ENCODE measurements around the gene KRT81.
"Not testable (repeated sequence)": the region's sequence is repeated elsewhere in the genome, so short reads cannot be mapped to it uniquely, and the experiment has no call there.

KRT81 gene

DNA sequence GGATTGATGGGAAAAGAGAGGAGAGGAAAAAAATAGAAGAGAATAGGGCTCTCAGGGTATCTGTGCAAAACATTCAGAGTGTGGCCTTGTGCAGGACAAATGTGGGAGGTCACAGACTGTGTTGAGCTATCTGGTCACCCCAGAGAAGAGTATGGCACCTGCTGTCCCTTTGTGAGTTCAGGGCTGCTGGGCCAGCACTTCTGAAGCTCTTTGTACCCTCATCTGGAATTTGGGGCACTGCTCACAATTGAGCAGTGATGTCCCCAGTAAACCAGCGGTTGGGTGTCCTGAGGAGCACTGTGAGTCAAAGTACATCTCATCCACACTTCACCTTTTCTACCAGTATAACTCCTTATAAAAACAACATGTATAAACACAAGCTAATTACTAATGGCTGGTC lies 2.6 kb upstream of the KRT81 start:
- Mint-ChIP-seq H3K27ac (no peak overlapping the region), H3K36me3 (no peaks in the 10 kb centered on the region), H3K27me3 (peaks cover 28% of the 10 kb centered on the region), H3K4me3 (no peak overlapping the region), H3K4me1 (no peaks in the 10 kb centered on the region), H3K9me3 (no peaks in the 10 kb centered on the region)
- ATAC-seq, result no peak

DNA sequence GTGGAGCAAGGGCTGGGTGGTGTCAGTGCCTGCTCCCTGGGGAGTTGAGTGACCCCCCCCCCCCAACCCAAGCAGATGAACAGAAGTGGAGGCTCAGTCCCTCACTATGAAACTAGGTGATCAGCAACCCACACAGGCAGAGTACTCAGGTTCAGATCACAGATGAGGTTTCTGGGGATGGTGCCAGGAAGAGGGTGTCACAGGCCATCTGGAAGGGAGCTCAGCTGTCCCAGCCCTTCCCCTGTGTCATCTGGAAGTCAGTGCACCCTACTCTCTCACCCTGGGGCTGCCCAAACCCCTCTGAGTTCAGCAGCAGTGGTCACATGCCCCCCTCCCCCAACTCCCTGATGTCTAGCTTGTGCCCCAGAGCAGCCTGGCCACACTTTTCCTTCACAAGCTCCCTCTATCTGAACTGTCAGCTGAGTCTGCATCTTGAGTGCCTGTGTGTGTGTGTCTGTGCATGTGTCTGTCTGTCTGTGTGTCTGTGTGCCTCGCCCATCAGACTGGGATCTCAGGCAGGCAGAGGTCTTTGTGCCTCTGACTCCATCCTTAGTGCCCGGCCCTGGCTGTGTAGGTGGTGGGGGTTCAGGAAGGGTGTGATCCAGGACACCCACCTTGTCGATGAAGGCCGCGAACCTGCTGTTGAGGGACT lies 725 bp downstream of the KRT81 start:
- H3K4me1 Mint-ChIP-seq, result peaks cover 11% of the 10 kb centered on the region
- H3K36me3 Mint-ChIP-seq, H3K27ac Mint-ChIP-seq, H3K4me3 Mint-ChIP-seq, ATAC-seq, H3K9me3 Mint-ChIP-seq: not testable (repeated sequence)
- H3K27me3 Mint-ChIP-seq, result peaks cover 28% of the 10 kb centered on the region

DNA sequence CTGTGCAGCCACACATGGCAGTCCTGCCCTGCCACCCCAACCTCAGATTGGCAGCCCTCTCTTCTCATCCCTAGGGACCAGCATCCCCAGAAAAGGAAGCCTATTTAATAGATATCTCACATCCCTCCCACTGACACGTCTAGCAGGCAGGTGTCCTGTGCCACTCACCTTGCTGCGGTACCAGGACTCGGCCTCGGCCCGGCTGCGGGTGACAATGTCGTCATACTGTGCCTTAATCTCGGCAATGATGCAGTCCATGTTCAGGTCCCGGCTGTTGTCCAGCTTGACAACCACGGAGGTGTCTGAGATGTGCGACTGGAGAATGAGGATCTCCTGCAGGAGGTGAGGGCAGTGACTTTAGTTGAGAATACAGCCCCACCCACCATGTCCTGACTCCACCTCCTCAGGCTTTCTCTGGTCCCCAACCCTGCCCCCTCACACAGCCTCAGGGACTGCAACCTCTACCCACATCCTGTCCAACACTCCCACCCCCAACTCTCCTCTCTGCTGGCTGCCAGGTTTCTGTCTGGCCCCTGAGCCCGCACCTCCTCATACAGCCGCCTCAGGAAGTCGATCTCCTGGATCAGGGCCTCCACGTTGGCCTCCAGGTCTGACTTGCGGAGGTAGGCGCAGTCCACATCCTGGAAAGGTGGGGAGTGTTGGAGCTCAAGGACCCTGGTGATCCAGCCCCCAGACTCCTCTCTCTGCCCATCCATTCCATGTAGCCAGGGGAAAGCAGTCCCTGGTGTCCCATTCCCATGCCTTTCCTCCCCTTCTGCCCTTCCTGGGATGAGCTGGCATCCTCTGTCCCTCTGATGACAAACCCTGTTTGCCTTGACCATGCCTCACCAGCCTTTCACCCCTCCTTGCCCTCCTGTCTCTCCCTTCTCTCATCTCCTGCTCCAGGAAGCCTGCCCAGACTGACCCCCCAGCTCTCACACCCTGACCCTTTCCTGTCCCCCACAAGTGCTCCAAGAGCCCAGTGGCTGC lies 3.2 kb downstream of the KRT81 start:
- not testable (repeated sequence) for H3K4me3 Mint-ChIP-seq, H3K36me3 Mint-ChIP-seq, H3K9me3 Mint-ChIP-seq
- H3K27me3 Mint-ChIP-seq, result peaks cover 18% of the 10 kb centered on the region
- ATAC-seq, result peak; percentile 56
- peak overlapping the region; percentile 12 for H3K27ac Mint-ChIP-seq
- H3K4me1 Mint-ChIP-seq, result peaks cover 11% of the 10 kb centered on the region

DNA sequence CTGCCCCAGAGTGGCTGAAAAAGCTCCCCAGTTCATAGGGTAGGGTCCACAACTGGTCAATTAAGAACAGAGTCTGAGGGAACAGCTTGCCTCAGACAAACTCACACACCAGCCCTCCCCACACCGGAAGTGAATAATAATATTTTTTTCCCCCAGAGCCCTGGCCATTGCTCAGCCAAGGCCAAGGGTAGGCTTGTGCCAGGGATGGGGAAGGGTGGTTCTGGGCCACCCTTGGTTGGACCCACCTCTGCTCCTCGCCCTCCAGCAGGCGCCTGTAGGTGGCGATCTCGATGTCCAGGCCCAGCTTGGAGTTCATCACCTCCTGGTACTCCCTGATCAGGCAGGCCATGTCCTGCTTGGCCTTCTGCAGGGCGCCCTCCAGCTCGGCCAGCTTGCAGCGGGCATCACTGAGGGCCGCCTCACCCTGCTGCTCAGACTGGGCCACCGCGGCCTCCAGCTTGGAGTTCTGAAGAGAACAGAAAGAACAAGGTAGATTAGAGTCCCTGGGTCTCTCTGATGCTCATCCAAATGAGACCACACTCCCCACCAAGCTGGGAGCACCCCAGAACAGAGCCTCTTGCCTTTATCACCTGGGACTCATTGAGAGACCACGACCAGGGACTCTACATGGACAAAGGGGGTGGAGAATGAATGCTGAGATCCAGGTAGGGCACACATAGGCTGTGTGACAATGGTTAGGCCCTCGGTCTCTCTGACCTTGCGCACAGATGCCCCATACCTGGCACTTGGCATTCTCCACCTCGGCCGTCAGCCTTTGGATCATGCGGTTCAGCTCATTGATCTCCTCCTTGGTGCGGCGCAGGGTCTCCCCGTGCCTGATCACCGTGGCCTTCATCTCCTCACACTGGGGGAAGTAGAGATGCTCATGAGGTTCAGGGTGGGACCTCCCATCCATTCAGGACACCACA lies 4.2 kb downstream of the KRT81 start:
- not testable (repeated sequence) for ATAC-seq, H3K27ac Mint-ChIP-seq, H3K36me3 Mint-ChIP-seq, H3K4me3 Mint-ChIP-seq, H3K9me3 Mint-ChIP-seq
- Mint-ChIP-seq H3K4me1 (peaks cover 11% of the 10 kb centered on the region), H3K27me3 (peaks cover 14% of the 10 kb centered on the region)

DNA sequence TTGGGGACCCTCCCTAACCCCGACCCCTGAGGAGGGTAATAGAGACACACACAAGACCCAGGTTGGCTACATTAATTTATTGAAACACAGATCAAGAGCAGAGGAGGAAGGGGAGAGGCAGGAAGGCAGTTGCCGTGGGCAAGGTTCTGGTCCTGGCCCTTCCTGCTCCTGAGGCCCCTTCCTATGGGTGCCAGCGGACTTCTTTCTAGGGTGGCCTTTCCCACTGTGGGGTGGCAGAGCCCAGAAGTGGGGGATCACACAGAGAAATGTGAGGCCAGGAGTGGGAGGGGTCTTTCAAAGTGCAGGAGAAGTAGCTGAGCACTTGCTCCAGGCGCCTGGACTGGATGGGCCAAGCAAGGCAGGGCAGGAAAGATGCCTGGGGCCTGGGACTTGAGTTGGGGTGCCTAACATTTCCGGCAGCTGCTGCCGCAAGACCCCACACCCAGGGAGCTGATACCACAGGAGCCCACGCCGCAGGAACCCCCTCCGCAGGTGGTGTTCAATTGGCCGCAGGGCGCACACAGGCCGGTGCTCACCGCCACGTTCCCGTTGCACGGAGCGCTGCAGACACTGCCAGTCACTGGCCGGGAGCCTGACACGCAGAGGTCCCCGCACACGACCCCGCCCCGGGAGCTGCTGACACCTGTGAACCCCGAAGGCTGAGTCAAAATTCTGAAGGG lies 5.3 kb downstream of the KRT81 start:
- no peaks in the 10 kb centered on the region for H3K36me3 Mint-ChIP-seq
- peaks cover 11% of the 10 kb centered on the region for H3K4me1 Mint-ChIP-seq
- no peaks in the 10 kb centered on the region for H3K9me3 Mint-ChIP-seq
- no peak overlapping the region for H3K27ac Mint-ChIP-seq
- peaks cover 14% of the 10 kb centered on the region for H3K27me3 Mint-ChIP-seq
- ATAC-seq, result no peak
- H3K4me3 Mint-ChIP-seq, result no peak overlapping the region

DNA sequence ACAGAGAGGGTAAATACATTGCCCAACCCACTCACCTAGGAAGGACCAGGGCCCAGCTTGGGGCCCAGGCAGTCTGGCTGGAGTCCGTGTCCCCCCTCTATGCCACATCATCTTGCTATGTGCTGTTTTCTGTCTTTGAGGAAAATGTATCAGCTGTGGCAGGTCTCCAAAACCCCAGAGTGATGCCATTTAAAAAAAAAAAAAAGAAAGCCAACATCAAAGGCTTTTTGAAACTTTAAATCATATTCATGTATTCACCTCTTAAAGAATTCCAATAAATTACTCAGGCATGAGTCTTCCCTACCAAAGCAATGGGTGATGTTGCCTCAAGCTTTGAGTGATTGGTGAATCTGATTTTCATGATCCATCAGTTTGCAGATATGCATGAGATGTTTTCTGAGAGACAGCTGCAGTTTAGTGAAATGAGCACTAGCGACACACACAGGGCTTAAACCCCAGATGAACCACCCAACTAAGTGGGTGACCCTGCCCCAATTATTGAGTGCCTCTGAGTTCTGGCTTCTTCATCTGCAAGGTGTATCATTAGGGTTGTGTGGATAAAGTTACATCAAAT lies 6.1 kb downstream of the KRT81 start:
- Mint-ChIP-seq H3K36me3 (no peaks in the 10 kb centered on the region), H3K27me3 (peaks cover 16% of the 10 kb centered on the region), H3K4me3 (no peak overlapping the region), H3K9me3 (no peaks in the 10 kb centered on the region), H3K4me1 (peaks cover 11% of the 10 kb centered on the region), H3K27ac (no peak overlapping the region)
- ATAC-seq, result no peak

DNA sequence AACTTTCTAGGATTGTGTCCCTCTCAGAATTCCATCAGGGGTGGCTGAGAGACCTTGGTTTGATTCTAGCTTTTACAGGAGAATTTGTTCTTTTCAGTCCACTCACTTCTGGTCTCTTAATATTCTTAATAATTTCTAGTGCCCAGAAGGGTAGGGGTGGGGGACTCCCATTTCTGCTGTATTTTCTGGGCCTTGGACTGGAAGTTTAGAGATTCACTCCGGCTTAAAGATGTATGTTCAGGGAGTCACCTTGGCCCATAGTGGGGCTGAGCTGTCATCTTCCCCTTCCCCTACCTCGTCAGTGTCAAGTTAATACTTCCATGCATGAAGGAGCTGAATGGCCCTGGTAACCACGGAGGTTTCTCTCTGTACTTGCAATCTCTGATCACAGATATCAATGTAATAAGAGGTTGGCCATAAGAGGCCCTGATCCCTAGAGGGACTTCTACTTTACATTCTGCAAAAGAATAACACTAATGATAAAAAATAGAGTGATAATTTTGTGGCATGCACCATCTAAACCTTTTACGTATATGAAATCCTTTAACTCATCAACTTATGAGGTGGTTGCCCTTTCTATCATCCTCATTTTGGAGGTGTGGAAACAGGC lies 6.7 kb downstream of the KRT81 start:
- Mint-ChIP-seq H3K27ac (no peak overlapping the region), H3K4me3 (no peak overlapping the region), H3K4me1 (peaks cover 11% of the 10 kb centered on the region), H3K36me3 (no peaks in the 10 kb centered on the region), H3K27me3 (peaks cover 22% of the 10 kb centered on the region), H3K9me3 (no peaks in the 10 kb centered on the region)
- ATAC-seq, result no peak

DNA sequence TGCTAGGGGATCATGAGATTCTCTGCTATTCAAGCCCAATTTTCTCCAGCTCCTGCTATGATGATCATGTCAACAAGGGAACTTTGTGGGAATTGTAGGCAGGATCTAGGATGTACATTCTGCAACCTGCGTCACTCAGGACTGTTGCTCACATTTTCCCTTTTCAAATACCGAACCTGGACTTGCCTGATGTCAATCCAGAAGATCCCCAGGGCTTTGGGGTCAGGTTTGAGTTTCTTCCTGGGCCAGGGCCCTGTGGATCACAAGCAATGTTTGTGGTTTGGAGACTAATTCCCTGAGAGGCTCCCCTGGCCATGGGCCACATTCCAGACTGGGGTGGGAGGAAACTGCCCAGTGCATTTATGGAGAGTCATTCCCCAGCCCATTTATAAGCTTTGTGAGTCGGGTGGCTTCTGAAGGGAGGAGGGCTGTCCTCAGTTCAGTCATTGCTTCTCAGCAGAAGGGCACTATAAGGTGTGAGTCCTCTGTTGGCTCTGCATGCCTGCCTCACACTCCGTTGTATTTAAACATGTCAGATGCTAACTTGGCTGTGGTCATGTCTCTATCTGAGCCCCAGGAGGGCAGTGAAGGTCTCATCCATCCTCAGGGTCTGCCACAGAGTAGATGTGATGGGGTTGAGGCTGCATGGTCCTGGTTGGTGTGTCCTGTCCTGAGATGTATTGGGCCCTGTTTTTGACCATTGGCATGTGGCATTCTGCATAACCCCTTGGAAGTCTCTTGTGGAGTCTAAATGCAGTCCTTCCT lies 10.4 kb downstream of the KRT81 start:
- Mint-ChIP-seq H3K9me3 (no peaks in the 10 kb centered on the region), H3K27ac (no peak overlapping the region), H3K4me3 (no peak overlapping the region), H3K36me3 (no peaks in the 10 kb centered on the region), H3K27me3 (peaks cover 34% of the 10 kb centered on the region), H3K4me1 (peaks cover 10% of the 10 kb centered on the region)
- no peak for ATAC-seq

DNA sequence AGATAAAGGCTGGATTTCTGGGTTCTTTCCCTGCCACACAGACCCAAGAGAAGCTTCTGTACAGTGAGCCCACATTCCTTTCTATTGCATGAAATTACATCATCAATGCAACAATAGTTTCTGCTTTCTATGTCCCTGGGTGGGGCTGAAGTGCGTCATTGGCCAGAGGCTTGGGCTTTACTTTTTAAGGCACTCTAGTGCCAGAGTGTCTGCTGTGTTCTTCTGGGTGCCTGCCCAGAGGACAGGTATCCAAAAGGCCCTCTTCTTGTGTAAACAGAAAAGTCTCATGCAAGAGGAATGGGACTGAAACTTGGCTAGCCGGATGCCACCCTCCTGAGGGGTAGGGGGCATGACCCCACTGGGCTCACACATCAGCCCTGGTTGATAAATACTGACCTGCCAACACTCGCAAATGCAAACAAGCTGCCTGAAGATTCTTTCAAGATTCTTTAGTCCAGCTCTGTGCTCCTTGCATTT lies 11.0 kb downstream of the KRT81 start:
- H3K27me3 Mint-ChIP-seq, result peaks cover 40% of the 10 kb centered on the region
- H3K4me3 Mint-ChIP-seq, result no peak overlapping the region
- H3K27ac Mint-ChIP-seq, result no peak overlapping the region
- no peaks in the 10 kb centered on the region for H3K9me3 Mint-ChIP-seq
- no peak for ATAC-seq
- peaks cover 10% of the 10 kb centered on the region for H3K4me1 Mint-ChIP-seq
- no peaks in the 10 kb centered on the region for H3K36me3 Mint-ChIP-seq

DNA sequence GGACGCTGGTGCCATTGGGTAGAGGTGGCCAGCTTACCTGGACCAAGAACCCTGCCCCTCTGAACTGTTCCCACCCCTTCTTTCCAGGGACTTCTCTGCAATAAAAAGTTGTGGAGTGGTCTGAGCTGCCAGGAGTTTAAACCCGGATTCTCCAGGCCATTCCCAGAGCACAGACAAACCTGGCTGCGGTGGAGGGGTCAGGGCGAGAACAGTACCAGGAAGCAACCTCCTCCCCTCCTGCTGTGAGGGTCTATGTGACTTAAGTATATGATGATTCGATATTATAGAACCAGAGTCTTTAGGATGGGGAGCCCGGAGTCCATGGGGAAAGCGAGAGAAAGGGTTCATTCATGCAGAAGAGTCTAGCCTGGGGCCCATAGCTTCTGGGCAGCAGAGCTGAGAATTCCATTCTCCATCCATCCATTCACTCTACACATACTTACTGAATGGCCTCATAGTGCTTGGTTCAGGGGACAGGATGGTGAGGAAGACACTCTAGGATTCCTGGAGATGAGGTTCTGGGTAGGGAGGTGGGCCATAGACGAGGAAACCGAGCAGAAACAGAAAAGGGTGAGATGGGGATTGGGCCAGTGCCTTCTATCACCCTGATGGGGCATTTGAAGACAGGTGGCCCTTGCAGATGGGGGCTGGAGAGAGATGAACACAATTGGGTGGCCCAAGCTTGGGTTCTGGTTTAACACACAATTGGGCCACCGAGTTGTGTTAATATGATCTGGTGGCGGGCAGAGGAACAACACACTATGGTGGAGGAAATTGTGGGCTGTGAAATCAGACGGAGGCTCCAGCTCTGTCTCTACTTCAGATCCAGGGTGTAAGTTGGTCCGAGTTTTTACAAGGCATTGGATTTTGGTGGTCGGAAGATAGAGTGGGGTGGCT lies 11.7 kb downstream of the KRT81 start:
- Mint-ChIP-seq H3K4me3 (no peak overlapping the region), H3K9me3 (no peaks in the 10 kb centered on the region), H3K27me3 (peaks cover 46% of the 10 kb centered on the region), H3K36me3 (no peaks in the 10 kb centered on the region), H3K27ac (no peak overlapping the region), H3K4me1 (peaks cover 10% of the 10 kb centered on the region)
- no peak for ATAC-seq

DNA sequence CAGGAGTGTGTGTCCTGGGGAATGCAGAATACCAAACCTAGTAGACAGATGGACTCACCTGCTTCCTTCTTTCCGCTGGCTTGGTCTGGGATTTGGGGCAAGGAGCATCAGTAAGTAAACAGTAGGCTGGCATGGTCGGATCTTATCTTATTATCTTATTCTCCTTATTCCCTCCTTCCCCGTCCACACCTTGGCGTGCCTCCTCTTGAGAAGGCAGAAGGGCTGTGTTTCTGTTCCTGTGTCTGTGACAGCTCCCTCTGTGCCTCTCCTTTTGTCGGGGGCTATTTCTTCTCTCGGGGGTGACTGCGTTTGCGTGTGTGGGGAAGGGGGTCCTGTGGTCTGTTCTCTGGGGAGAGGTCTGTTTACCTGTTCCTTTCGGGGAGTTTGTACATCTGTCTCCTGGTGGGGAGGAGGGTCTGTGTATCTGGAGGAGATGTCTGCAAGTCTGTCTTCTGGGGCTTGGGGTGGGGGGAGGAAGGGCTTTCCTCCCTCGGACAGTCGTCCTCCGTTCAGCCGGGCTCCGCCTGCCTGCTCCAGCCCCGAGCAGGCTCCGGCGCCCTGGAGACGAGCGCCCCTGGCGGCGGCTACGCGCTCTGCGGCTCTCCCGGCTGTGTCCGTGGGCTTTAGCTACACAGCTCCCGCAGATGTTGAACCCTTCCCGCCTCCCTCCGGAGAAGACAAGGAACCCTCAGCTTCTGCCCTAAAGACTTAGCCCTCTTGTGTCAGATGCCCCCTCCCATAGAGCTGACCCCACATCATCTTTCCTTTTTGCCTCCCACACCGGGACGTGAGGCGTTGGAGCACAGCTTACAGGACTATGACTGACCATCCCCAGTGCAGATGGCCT lies 12.5 kb downstream of the KRT81 start:
- Mint-ChIP-seq H3K27me3 (peaks cover 55% of the 10 kb centered on the region), H3K4me3 (no peak overlapping the region), H3K36me3 (no peaks in the 10 kb centered on the region), H3K27ac (no peak overlapping the region), H3K4me1 (peaks cover 10% of the 10 kb centered on the region), H3K9me3 (no peaks in the 10 kb centered on the region)
- ATAC-seq, result peak; percentile 83
